ENCODE data around the gene DENND2A.
"Not testable (repeated sequence)": the region's sequence is repeated elsewhere in the genome, so short reads cannot be mapped to it uniquely, and the experiment has no call there.

DENND2A gene

DNA sequence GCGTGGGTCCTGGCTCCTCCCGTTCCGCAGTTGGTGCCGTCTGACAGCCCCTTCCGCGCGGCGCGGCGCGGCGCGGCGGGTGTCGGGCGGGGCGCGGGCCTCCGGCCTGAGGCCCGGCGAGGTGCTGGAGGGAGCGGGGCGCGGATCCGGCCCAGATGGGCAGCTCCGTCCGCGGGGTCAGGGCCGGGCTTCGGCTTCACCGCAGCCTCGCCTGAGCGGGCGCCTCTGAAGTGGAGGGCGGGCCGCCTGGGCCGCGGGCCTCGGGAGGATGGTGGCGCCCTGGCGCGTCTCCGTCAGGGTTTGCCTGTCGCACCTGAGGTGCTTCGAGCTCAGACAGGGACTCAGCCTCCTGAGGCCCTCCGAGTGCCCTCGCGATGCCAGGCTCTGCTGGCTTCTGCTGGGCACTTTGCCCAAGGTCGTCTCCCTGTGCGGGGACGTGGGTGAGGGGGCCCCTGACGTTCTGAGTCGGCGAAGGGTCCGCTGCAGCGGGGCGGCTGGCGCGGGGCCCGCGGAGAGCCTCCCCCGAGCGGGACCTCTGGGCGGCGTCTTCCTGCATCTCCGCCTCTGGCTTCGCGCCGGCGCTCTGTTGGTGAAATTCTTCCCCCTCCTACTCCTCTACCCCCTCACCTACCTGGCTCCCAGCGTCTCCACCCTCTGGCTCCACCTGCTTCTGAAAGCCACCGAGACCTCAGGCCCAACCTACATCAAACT, 32.6 kb upstream of the DENND2A start:
- peak; percentile 53 for DNase-seq

DNA sequence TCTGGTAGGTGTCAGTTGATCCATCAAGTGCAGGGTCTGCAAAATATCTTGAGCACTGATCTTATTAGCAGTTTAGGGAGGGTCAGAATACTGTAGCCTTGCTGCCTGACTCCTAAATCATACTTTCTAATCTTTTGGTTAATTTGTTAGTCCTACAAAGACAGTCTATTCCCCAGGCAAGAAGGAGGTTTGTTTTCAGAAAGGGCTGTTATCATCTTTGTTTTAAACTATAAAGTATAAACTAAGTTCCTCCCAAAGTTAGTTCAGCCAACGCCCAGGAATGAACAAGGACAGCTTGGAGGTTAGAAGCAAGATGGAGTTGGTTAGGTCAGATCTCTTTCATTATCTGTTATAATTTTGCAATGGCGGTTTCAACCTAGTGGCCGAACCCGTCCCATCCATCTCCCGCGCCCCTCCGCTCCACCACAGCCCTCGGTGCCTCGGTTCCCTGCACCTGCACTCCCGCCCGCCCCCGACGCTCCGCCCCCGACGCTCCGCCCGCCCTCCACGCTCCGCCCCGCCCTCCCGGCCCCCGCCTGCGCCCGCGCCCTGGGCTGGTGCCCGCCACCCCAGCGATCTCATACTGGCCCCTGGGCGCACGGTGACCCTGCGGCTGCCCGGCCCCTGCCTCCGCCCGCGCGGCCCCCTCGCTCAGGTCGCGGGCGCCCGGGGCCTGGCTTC, 31.9 kb upstream of the DENND2A start, which contains the start of gene ADCK2:
TSS of gene ADCK2 (plus strand) at position 564 of the 681 bp plus-strand sequence. CDS start 386 bp downstream, outside the sequence.
- peak; percentile 56 for DNase-seq

- DNase-seq, result no peak
Measured at GRCh38 chr7:140671966-140672365, 31.4 kb upstream of the DENND2A start.

- no peak for DNase-seq
Measured at GRCh38 chr7:140670343-140670935, 29.8 kb upstream of the DENND2A start.

- not testable (repeated sequence) for DNase-seq
Measured at GRCh38 chr7:140669862-140670261, 29.2 kb upstream of the DENND2A start.

- no peak for DNase-seq
Measured at GRCh38 chr7:140669352-140669751, 28.7 kb upstream of the DENND2A start.

GRCh38 chr7:140668641-140669040, 28.0 kb upstream of the DENND2A start:
- DNase-seq, result no peak

DNA sequence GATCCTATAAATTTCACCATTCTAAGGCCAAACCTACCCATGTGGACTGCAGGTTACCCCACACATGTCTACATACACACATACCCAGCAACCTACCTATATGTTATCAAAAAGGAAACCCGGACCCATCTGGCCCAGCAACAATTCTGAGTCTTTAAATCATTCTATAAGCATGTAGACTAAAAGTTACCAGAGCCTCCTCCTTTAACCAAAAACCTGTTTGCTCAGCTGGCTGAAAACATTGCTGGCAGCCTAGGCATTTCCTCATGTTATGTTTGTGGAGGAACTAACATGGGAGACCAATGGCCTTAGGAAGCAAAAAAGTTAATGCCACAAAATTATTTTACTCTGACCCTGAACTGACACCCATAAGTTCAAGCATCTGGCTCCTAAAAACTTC, 26.9 kb upstream of the DENND2A start:
- no peak for DNase-seq

DNA sequence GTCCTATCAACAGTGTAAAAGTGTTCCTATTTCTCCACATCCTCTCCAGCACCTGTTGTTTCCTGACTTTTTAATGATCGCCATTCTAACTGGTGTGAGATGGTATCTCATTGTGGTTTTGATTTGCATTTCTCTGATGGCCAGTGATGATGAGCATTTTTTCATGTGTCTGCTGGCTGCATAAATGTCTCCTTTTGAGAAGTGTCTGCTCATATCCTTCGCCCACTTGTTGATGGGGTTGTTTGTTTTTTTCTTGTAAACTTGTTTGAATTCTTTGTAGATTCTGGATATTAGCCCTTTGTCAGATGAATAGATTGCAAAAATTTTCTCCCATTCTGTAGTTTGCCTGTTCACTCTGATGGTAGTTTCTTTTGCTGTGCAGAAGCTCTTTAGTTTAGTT, 22.3 kb upstream of the DENND2A start:
- DNase-seq, result not testable (repeated sequence)

DNA sequence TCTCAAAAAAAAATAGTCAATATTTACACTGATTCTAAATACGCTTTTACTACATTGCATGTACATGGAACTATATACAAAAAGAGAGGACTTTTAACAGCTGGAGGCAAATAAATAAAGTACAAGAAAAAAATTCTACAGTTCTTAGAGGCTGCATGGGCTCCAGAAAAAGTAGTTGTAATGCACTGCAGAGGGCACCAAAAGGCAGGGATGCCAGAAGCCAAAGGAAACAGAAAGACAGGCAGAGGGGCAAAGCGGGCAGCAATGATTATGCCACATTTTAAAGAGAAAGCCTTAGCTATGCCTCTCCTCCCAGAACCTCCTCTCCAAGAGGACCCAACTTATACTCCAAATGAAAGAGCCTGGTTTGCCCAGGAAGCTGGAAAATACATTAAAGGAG, 20.5 kb upstream of the DENND2A start:
- DNase-seq, result no peak

GRCh38 chr7:140659856-140660255, 19.2 kb upstream of the DENND2A start:
- DNase-seq, result no peak

GRCh38 chr7:140657891-140658290, 17.3 kb upstream of the DENND2A start:
- DNase-seq, result no peak

DNA sequence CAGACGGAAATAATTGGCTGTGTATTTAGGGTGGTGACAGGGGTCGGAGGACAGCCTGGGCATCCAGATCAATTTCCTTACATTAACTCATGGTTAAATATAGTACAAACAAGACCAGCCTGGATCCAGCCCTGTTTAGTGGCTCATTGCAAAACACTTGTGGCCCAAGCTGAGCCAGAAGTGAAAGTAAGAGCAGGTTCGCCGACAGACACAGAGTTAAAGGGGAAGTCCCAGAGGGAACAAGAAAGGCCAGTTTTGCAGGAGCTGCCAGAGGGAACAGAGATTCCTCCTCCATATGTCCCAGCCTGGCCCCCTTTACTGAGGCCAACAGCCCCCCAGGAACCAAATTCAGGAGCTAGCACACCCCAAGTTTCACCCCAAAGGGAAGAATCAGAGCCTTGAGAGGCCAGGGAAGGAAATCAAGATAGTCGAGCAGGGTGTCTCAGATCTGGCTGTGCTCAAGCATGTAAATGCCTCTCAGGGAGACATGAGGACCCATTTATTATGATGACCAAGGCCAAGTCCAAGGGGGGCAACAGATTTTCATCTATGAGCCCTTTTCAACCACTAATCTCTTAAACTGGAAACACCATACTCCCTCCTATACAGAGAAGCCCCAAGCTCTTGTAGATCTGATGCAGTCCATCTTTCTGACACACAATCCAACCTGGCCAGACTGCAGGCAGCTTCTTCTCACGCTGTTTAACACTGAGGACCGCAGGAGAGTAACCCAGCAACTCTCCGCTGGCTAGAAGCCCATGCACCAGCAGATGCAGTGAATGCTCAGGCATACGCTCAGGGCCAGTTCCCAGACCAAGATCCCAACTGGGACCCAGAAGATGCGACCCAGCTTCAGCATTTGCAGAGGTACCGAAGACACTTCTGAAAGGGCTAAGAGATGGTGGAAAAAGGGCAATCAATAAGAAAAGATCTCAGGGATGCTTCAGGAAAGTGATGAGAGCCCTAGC, 16.2 kb upstream of the DENND2A start:
- DNase-seq, result peak; percentile 36

DNA sequence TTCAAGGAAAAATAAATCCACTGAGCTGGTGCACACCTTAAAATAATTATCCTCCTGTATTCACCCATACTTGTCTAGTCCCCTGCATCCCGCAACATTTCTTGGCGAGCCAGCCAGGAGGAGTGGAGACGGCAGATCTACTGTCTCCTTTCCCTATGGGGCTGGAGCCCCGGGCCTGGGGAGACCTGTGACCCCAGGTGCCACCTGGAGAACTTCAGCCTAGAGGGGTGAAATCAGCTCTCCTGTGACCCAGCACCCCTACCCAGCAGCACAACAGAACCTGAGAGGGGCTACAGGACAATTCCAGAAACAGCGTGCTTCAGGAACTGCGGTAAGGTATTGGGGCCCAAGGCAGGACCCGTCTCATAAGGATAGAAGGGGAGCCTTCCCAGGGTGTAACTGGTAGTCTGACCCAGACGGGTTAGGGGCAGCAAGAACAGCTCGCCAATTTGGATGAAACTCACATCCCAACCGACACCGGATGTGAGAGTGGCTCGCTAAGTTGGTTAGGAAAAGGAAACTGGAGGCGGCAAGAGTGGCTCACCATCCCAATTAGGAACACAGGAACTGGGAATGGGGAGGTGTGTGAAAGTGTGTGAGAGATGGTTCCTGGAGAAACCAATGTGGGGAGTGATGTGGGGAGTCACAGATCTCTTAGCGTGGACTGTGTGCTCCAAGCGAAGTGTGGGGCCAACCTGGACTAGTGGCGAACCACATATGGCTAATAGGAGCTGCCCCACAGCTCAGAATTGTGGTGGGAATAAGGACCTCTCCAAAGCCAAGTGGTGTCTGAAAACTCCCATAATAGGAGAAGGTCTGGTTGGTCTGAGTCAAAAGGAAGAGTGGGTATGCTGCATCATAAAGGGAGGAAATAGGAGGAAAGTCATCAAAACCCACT, 15.1 kb upstream of the DENND2A start:
- DNase-seq, result no peak

GRCh38 chr7:140654661-140655060, 14.0 kb upstream of the DENND2A start:
- DNase-seq, result no peak

GRCh38 chr7:140654109-140654387, 13.4 kb upstream of the DENND2A start:
- DNase-seq, result no peak

DNA sequence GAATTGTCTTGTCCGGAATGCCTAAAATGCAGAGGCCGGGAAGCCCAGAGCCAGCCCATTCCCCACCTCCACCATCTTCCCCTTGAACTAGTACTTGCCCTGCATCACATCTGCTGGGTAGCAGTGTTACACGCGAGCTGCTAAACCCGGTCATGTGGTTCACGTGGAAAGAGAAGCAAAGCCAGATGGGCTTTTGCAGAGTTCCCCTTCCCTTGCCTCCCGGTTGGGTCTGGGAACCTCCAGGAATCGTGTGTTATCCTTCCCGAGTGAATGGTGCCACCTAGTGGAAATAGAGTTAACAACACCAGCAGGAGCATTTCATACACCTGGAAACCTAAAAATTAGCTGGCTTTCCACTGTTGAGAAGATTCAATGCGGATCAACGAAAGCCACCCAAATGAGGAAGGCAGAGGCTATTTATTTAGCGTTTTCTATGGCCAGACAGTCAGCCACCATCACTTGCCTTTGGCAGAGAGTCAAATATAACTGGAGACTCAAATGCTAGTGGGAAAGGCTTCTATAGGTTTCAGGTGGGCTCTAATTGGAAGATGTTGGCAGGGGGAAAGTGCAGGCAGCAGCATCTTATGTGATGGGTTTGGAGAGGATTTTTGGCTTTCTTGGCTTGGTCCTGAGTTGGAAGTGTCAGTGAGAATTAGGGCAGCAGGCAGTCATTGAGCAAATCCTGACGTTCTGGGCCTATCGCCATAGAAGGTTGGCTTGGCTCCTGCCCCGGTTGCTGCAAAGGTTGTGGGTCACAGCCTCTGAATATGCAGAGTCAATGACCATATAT, 12.9 kb upstream of the DENND2A start:
- peak; percentile 42 for DNase-seq

DNA sequence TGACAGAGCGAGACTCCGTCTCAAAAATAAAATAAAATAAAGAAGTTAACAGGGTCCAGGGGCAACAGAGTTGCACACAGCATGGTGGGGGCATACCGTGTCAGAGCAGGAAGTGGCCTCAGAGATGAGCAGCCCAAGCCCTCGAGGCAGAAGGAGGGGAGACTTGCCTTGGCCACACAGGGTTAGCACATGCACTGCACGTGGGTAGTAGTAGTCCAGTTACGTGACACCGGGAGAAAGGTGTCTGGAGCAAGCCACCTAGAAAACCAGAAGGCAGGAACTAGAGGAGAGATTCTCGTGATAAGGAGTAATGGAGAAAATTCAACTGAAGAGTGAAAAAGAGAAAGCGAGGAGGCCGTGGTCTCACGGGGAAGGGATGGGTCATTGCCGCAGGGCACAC, 9.8 kb upstream of the DENND2A start:
- no peak for DNase-seq

DNA sequence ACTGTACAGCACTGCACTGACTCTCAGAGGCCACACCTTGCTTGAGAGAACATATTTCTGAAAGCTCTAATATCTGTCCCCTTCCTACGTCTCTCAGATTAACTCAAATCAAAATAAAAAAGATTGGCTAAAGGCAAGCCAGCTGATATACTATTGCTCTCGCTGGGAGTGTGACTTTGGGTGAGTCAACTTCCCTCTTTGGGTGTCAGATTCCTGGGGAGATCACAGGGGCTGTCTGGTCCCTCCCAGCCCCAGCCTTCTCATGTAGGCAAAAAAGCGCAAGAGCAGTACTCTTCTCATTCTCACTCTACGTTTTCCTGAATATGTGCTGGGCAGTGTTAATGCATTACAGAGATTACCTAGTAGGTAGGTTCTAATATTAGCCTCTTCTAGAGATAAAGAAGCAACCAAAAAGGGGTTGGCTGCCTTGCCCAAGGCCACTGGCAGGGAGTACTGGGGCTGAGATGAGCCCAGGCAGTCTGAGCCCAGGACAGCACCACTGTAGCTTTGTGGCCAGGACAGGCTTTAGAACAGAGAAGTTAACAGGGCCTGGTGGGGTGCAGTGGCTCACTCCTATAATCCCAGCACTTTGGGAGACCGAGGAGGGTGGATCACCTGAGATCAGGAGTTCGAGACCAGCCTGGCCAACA, 9.1 kb upstream of the DENND2A start:
- no peak for DNase-seq

- DNase-seq, result peak; percentile 26
Measured at GRCh38 chr7:140646931-140647647, 6.5 kb upstream of the DENND2A start.

Measured in stimulated activated CD4-positive, alpha-beta T cell treated with anti-CD3 and anti-CD28 coated beads, Interleukin-4, amount 100 ng/mL, for 24 hours (primary cell).